Stimulated activated effector memory CD8-positive, alpha-beta T cell treated with anti-CD3 and anti-CD28 coated beads, Interleukin-12 subunit alpha, Interleukin-12 subunit beta, amount 100 ng/mL, for 72 hours (primary cell): Measurements from ENCODE around the gene ACVR2B.
A peak's percentile ranks its signal among the peaks of the same experiment; 100 is the strongest.

Experiments
- ATAC-seq: fragments of 150-1000 bp; cut with Tn5 transposase; 2 replicates; pipeline ENCODE4 v1.10.0; 2021
- DNase-seq, 2 donors: peaks; one replicate each; pipeline ENCODE4 v3.0.0; 2021 to 2022; ENCODE audit warnings: low spot score in 2 of 2
- H3K27ac Mint-ChIP-seq: one replicate; pipeline ENCODE4 v1.8.0; 2022; ENCODE audit warnings: mild to moderate bottlenecking, mixed read lengths
- H3K36me3 Mint-ChIP-seq: one replicate; pipeline ENCODE4 v1.8.0; 2022; ENCODE audit warnings: mild to moderate bottlenecking, mixed read lengths
- H3K4me1 Mint-ChIP-seq: one replicate; pipeline ENCODE4 v1.8.0; 2022; ENCODE audit warnings: mixed read lengths
- H3K4me3 Mint-ChIP-seq: one replicate; pipeline ENCODE4 v1.8.0; 2022; ENCODE audit warnings: mild to moderate bottlenecking, mixed read lengths
- H3K9me3 Mint-ChIP-seq: one replicate; pipeline ENCODE4 v1.8.0; 2022; ENCODE audit warnings: mixed read lengths

Gene ACVR2B

GRCh38 chr3:38522002-38522401 lies 68.3 kb downstream of the ACVR2B start:
- peaks cover 51% of the 10 kb centered on the region for H3K36me3 Mint-ChIP-seq
- H3K4me1 Mint-ChIP-seq = peaks cover 26% of the 10 kb centered on the region
- ATAC-seq (no peak), DNase-seq (no peak)
- H3K9me3 Mint-ChIP-seq = no peaks in the 10 kb centered on the region
- H3K4me3 Mint-ChIP-seq = no peak overlapping the region
- H3K27ac Mint-ChIP-seq = no peak overlapping the region

GRCh38 chr3:38524141-38524739 lies 70.5 kb downstream of the ACVR2B start:
- H3K4me1 Mint-ChIP-seq = peaks cover 18% of the 10 kb centered on the region
- no peak overlapping the region for H3K4me3 Mint-ChIP-seq
- no peaks in the 10 kb centered on the region for H3K9me3 Mint-ChIP-seq
- DNase-seq = no peak
- no peak for ATAC-seq
- no peak overlapping the region for H3K27ac Mint-ChIP-seq
- peaks cover 64% of the 10 kb centered on the region for H3K36me3 Mint-ChIP-seq

DNA sequence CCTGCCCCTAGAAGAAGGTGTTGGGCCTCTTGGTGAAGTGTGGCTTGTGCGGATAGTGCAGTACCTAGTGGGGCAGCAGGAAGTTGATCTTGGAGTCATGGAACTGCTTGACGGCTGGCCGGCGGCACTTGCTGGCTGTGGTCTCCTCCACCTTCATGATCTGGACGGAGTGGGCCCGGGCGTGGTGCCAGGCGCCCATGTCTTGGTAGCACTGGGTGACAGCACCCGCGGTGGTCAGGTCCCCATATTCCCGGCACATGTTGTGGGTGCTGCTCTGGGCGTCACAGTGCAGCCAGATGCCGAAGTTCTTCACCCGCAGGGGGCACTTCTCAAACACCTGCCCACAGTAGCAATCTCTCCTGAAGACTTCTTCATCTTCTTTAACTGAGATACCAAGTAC lies 73.1 kb downstream of the ACVR2B start:
- no peak for DNase-seq
- peaks cover under 1% of the 10 kb centered on the region for H3K4me1 Mint-ChIP-seq
- ATAC-seq = no peak
- no peak overlapping the region for H3K4me3 Mint-ChIP-seq
- H3K36me3 Mint-ChIP-seq = peaks cover 64% of the 10 kb centered on the region
- no peak overlapping the region for H3K27ac Mint-ChIP-seq
- no peaks in the 10 kb centered on the region for H3K9me3 Mint-ChIP-seq

GRCh38 chr3:38528457-38528856 lies 74.8 kb downstream of the ACVR2B start:
- no peak overlapping the region for H3K27ac Mint-ChIP-seq
- DNase-seq = no peak
- no peaks in the 10 kb centered on the region for H3K9me3 Mint-ChIP-seq
- ATAC-seq = no peak
- H3K4me1 Mint-ChIP-seq = no peaks in the 10 kb centered on the region
- H3K4me3 Mint-ChIP-seq = no peak overlapping the region
- peaks cover 48% of the 10 kb centered on the region for H3K36me3 Mint-ChIP-seq

DNA sequence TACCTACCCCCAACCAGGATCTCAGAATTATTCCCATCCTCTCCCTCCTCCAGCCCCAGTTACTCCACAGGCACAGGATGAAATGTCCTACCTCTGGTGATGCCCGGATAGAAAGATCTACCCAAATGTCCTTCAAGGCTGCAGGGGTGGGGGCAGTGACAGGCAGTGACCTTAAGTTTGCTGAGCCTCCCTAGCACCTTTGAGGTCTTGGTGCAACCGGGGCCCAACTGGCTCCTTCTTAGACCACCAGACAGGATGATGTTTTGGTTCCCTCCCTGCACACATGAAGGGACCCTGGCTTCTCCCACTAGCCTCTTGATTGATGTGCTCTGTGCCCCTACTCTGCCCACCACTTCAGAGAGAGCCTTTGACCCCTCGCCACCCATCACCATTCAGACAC lies 78.8 kb downstream of the ACVR2B start:
- Mint-ChIP-seq H3K9me3 (no peaks in the 10 kb centered on the region), H3K27ac (no peak overlapping the region), H3K4me1 (no peaks in the 10 kb centered on the region), H3K36me3 (peaks cover 26% of the 10 kb centered on the region), H3K4me3 (no peak overlapping the region)
- no peak for DNase-seq
- ATAC-seq = no peak

GRCh38 chr3:38533285-38533976 lies 79.7 kb downstream of the ACVR2B start:
- ATAC-seq = no peak
- H3K36me3 Mint-ChIP-seq = peaks cover 18% of the 10 kb centered on the region
- H3K27ac Mint-ChIP-seq = no peak overlapping the region
- no peak for DNase-seq
- H3K4me1 Mint-ChIP-seq = no peaks in the 10 kb centered on the region
- no peak overlapping the region for H3K4me3 Mint-ChIP-seq
- H3K9me3 Mint-ChIP-seq = no peaks in the 10 kb centered on the region

GRCh38 chr3:38534180-38534579 lies 80.5 kb downstream of the ACVR2B start:
- Mint-ChIP-seq H3K4me1 (no peaks in the 10 kb centered on the region), H3K27ac (no peak overlapping the region), H3K4me3 (no peak overlapping the region), H3K36me3 (peaks cover 16% of the 10 kb centered on the region), H3K9me3 (no peaks in the 10 kb centered on the region)
- DNase-seq = no peak
- no peak for ATAC-seq

- Mint-ChIP-seq H3K9me3 (no peaks in the 10 kb centered on the region), H3K4me1 (no peaks in the 10 kb centered on the region), H3K27ac (no peak overlapping the region), H3K4me3 (no peak overlapping the region), H3K36me3 (peaks cover 13% of the 10 kb centered on the region)
- ATAC-seq = no peak
- no peak for DNase-seq
Measured at GRCh38 chr3:38534604-38535003, 80.9 kb downstream of the ACVR2B start.

DNA sequence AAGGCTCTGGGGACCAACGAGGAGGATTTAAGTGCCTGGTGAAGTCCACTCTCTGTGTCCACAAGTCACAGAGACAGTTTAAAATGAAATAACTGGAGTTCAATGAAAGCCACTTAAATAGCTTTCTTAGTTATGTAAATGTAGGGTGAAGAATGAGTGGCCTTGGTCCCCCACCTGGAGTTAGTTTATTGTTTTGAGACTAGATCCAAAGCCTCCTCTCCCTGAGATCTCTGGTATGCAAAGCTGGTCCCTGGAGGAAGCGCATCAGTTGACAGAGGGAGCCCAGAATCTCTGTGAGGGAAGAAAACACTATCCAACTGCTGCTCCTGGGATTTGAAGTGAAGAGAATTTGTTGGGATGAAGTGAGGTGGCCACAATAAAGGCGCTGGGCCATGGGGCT lies 83.0 kb downstream of the ACVR2B start:
- peak overlapping the region; percentile 61 for H3K27ac Mint-ChIP-seq
- DNase-seq = no peak
- H3K9me3 Mint-ChIP-seq = no peaks in the 10 kb centered on the region
- H3K4me1 Mint-ChIP-seq = no peaks in the 10 kb centered on the region
- no peak overlapping the region for H3K4me3 Mint-ChIP-seq
- peaks cover 25% of the 10 kb centered on the region for H3K36me3 Mint-ChIP-seq
- no peak for ATAC-seq

- no peaks in the 10 kb centered on the region for H3K4me1 Mint-ChIP-seq
- H3K9me3 Mint-ChIP-seq = no peaks in the 10 kb centered on the region
- no peak overlapping the region for H3K4me3 Mint-ChIP-seq
- H3K27ac Mint-ChIP-seq = no peak overlapping the region
- DNase-seq (no peak), ATAC-seq (no peak)
- peaks cover 25% of the 10 kb centered on the region for H3K36me3 Mint-ChIP-seq
Measured at GRCh38 chr3:38538773-38539353, 85.2 kb downstream of the ACVR2B start.

- Mint-ChIP-seq H3K9me3 (no peaks in the 10 kb centered on the region), H3K27ac (no peak overlapping the region), H3K4me3 (no peak overlapping the region), H3K4me1 (no peaks in the 10 kb centered on the region), H3K36me3 (peaks cover 12% of the 10 kb centered on the region)
- DNase-seq (no peak), ATAC-seq (no peak)
Measured at GRCh38 chr3:38541806-38542205, 88.1 kb downstream of the ACVR2B start.
